Activated gamma-delta T cell treated with anti-CD3 and anti-CD28 coated beads, Interleukin-2, amount 50 U/mL, for 16 hours (primary cell): ENCODE results near the gene MPPE1.
"Not testable (repeated sequence)": the region's sequence is repeated elsewhere in the genome, so short reads cannot be mapped to it uniquely, and the experiment has no call there.

Experiments
- DNase-seq: peaks from one replicate; pipeline ENCODE4 v3.0.0-alpha.2; 2020; ENCODE audit warnings: low read depth

MPPE1 gene

DNA sequence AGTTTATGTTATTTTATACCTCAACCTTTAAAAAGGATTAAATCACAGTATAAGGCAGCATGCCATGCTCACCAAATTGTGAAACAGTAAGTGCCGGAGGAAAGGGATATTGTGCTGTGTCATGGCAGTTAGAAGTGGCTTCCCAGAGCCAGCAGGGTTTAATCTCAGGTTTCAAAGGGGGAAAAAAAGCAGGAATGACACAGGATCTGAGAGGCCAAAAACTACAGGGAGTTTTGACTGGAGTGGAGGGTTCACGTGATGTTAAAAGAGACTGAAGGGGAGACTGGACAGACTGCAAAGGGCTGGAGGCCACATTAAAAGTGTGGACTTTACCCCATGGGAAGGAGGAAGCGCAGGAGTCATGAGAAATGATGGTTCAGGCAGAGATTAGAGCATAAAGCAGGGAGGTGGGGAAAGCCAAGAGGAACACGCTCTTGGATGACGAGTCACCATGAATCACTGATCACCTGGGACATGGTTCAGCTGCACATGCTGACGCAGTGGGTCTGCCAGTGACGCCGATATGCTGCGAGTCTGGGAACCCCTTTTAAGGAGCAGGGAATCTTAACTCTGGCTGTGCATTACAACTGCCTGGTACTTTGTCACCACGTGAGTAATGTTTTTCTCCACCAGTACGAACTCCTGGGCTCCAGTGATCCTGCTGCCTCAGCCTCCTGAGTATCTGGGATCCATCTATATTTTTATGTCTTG is 50.8 kb downstream of the MPPE1 start:
- no peak for DNase-seq

DNA sequence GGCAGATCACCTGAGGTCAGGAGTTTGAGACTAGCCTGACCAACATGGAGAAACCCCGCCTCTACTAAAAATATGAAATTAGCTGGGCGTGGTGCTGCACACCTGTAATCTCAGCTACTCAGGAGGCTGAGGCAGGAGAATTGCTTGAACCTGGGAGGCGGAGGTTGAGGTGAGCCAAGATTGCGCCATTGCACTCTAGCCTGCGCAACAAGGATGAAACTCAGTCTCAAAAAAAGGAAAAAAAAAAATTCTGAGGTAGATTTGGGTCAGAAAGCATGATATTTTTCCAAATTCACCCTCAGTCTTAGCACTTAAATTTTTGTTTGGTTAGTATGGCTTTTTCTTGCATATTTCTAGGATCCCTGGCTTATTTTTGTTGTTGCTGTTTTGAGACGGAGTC is 53.6 kb downstream of the MPPE1 start:
- DNase-seq: not testable (repeated sequence)

DNA sequence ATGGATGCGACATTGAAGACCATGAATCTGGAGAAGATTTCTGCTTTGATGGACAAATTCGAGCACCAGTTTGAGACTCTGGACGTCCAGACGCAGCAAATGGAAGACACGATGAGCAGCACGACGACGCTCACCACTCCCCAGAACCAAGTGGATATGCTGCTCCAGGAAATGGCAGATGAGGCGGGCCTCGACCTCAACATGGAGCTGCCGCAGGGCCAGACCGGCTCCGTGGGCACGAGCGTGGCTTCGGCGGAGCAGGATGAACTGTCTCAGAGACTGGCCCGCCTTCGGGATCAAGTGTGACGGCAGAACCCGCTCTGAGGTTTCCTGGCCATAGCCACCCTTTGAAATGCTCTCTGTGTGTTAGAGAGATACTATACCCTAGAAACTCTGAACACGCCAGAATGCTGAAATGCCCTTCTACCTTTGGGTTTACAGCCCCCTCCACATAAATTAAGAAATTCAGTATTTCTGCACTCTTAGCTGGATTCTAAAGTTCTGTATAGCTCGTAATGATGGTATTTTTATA is 56.2 kb downstream of the MPPE1 start:
- DNase-seq: peak; percentile 20

DNA sequence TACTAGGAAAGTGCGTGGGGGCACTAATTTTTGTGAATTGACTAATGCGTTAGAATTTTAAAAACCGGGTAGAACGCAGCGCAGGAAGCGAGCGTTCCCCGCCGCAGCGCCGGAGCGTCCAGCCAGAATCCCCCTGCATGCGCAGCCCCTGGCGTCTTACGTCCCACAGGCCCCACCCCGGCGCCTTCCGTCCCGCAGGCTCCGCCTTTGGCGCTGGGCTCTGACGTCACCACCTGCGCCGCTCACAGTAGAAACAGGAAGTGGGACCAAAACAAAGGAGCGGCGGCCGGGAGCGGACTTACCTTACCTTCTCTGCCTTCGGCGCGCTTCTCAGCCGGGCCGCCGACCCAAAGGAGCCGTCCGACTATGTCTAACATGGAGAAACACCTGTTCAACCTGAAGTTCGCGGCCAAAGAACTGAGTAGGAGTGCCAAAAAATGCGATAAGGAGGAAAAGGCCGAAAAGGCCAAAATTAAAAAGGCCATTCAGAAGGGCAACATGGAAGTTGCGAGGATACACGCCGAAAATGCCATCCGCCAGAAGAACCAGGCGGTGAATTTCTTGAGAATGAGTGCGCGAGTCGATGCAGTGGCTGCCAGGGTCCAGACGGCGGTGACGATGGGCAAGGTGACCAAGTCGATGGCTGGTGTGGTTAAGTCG is 56.8 kb downstream of the MPPE1 start, which contains the start of gene CHMP1B:
Gene CHMP1B (plus strand): TSS at position 268 of the 660 bp plus-strand sequence. CDS start 99 bp downstream, at position 367.
- peak; percentile 96 for DNase-seq

DNA sequence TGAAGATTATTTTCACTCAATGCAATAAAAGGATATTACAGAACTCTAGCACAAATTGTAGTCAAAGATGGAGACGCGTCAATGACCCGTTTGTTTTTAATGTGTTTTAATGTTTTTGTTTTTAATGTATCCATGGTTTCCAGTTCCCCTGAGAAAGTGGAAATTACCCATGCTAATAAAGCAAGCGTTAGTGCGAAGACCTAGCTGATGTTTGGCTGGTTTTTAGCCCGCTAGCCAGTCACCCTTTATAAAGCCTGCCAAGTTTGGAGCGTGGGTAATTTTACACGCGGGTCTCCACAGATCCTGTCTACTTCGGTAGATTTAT is 57.3 kb downstream of the MPPE1 start:
- DNase-seq: no peak

DNA sequence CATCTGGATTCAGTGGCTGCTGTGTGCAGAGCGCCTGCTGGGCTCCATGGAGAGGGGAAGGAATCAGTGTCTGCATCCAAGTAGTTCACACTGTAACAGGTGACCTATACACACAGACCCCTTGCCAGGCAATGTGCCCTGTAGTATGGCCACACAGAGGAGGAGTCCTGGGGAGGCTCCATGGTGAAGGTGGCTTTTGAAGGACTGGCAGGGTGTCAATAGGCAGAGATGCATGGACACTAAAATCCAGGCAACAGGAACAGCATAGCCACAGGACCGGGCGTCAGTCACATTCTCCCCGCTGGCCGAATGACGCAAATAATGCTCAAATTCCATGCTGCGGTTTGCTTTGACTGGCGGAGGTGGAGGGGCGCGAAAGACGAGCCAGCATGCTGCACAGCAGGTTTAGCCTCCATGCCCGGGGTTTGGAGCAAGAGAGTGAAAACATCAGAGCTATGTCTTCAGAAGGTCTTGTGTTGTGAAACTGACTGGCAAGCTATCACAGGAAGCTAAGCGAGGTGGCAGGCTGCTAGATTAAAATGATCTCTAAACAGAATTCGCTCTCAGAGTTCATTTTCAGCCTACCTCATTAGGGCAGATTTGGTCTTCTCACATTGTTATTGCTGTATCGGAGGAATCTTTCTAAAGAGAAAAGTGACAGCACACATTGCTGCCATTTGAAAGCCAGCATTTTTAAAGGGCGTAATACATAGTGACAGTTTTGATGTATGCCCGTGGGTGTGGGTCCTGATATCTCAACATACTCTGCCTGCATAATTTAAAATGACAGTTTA is 58.1 kb downstream of the MPPE1 start:
- peak; percentile 13 for DNase-seq

DNA sequence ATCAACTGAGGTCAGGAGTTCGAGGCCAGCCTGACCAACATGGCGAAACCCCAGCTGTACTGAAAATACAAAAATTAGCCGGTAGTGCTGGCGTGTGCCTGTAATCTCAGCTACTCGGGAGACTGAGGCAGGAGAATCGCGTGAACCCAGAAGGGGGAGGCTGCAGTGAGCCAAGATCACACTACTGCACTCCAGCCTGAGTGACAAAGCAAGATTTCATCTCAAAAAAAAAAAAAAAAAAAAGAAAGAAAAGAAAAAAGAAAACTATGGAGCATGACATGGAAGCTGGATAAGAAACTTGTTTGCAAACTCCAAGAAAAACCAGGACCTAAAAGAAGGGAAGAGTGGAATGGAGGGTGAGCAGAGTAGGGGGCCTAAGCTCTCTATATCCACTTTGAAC is 58.8 kb downstream of the MPPE1 start:
- no peak for DNase-seq

DNA sequence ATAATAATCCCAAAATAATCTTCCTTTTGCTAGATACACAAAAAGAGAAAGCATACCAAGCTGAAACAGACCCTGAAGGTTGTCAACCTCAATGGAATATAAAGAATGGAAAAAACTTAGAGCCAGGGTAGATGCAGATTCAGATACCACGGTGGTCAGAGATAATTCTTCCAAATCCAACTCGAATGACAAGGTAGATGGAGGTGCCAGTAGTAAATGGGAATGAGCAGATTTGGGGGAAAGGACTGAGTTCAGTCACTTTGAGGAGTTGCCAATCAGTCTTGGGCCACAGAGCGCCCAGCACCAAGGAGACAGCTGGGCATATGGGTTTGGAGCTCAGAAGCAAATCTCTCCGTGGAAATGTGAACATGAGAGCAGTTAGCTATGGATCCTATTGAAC is 60.3 kb downstream of the MPPE1 start:
- DNase-seq: no peak

DNA sequence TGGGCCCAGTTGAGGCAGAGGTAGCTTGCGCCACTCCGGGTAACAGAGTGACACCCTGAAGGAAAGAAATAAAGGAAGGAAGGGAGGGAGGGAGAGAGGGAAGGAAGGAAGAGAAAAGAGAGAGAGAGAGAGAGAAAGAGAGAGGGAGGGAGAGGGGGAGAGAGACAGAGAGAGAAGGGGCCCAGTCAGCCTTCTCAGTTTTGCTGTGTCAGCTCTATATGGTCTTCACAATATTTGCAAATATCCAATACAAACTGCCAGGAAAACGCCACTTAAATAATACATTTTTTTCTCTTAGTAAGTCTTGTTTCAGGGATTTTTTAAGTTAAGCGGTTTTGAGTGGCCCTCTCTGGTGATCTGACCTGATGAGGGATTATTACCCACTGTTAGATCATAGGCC is 62.5 kb downstream of the MPPE1 start:
- DNase-seq: no peak

DNA sequence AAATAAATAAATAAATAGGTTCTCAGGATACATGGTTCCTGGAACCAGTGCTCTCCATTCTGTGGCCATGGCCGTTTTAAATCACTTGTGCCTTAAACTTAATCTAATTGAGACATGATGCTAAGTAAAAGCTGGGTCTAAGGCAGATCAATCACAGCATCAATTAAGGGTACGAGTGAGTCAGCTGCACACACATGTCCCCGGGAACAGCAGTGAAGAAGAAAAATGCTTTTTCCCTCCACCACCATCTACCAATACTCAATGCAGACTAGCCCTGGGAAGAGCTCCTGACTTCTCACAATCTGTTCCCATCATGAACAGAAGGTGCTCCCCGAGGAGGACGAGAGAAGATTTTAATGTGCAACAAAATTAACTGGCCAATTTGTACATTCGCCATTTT is 63.7 kb downstream of the MPPE1 start:
- no peak for DNase-seq

DNA sequence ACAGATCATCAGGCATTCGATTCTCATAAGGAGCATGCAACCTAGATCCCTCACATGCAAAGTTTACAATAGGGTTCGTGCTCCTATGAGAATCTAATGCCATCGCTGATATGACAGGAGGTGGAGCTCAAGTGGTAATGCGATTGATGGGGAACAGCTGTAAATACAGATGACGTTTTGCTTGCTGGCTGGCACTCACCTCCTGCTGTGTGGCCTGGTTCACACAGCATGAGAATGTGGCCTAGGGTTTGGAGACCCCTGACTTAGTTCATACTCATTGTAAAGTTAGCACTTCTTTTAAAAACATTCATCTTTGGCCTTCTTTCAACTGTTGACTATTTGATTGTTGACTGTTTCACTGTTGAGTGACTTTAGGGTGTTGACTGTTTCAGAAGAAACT is 65.6 kb downstream of the MPPE1 start:
- DNase-seq: no peak

DNA sequence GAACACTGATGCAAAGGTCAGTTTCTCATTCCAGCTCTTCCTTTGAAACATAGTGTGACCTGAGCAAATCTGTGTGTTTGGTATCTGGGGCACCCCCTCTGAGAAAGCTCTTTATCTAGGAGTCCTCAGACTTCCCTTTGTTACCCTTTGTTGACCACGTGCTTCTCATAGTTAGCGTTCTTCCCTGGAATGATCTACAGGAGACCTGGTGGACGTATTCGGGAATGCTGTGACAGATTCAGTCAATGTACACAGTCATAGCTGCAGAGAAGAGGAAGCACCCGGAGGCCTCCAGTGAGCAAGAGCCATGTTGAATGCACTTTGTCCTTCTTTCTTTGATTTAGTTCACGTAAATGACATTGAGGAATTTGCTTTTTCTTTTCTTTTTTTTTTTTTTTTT is 67.6 kb downstream of the MPPE1 start:
- DNase-seq: no peak

DNA sequence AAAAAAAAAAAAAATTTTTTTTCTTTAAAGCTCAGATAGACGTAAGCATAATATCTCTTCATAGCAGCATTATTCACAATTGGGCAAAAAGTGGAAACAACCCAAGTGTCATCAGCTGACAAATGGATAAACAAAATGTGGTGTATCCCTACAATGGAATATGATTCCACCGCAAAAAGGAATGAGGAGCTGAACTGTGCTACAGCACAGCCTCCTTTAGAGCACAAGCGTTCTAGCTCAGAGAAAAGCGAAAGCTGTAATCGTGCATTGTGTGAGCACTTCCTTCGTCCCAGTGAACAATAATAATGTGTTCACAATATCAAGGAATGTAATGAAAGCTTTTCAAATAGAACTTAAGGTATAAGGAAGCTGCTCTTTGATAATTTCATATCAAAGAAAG is 68.6 kb downstream of the MPPE1 start:
- DNase-seq: no peak

DNA sequence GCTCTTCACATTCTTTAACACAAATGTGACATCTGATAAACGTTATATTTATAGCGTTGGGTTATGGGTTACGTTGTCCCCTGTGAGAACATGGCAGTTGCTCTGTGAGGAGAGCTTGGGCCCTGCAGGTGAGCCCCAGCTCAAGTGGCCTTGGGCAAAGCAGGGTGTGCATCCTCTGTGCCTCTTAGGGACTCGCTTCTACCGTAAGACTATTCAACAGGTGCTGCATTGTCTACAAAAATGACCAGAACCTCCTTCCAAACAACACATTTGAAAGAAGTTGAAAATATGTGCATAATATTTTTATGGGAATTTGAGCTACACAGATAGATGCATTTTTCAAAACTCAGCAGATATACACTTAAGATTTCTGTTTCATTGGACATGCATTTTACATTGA is 73.3 kb downstream of the MPPE1 start:
- DNase-seq: no peak
